A549 (cell line): Measurements from ENCODE around the gene SLC12A2. TPM values are rescaled to one million over a fixed set of nuclear protein-coding genes. Genes with fewer than 3 reads are reported as not detected.

Experiments
- ATAC-seq, 2 experiments: fragments of 200-7000 bp in 1 of 2; fragments of >200 bp in 1 of 2; cut with Nextera tagmentation in 1 of 2; cut with Tn5 transposase in 1 of 2; 3 replicates each; pipeline versions ENCODE4 v1.8.0 to v1.9.1; 2018 to 2020; ENCODE audit warnings: mild to moderate bottlenecking in 1 of 2, moderate library complexity in 1 of 2
- CTCF ChIA-PET: fragments of 300-600 bp; sonication (Branson Sonifier 250); formaldehyde crosslinking; extraction: SDS; loops from one replicate; lab custom pipeline; 2021; ENCODE audit warnings: antibody characterized with exemption, inconsistent platforms; lab: Yijun Ruan, JAX
- POLR2A ChIA-PET: fragments of 350-600 bp; formaldehyde crosslinking; extraction: SDS; loops from one replicate; lab custom pipeline; 2021; ENCODE audit warnings: antibody characterized with exemption, inconsistent platforms; lab: Yijun Ruan, JAX
- DNase-seq, 2 experiments: peaks; one replicate each; pipeline versions ENCODE4 v3.0.0 to v3.0.0-alpha.2; 2011 to 2016; ENCODE audit warnings: low read depth in 1 of 2, low spot score in 1 of 2
- FAIRE-seq: peaks from 2 replicates; lab custom pipeline; 2011; peaks lifted over from hg19 to GRCh38; lab: Jason Lieb, UNC
- H3K27ac ChIP-seq, 2 experiments: fragments of >200 bp; sonication (Bioruptor Twin); formaldehyde crosslinking; 3 replicates each; pipeline ENCODE4 v1.5.1; 2016 to 2017
- H3K4me1 ChIP-seq: fragments of >200 bp; sonication (Bioruptor Twin); formaldehyde crosslinking; 3 replicates; pipeline ENCODE4 v1.6.1; 2016
- H3K4me2 ChIP-seq: fragments of >200 bp; sonication (Bioruptor Twin); formaldehyde crosslinking; 3 replicates; pipeline ENCODE4 v1.6.1; 2016
- H3K4me3 ChIP-seq: fragments of >200 bp; sonication (Bioruptor Twin); formaldehyde crosslinking; 3 replicates; pipeline ENCODE4 v1.5.1; 2016
- H3K9me3 ChIP-seq: fragments of >200 bp; sonication (Bioruptor Twin); formaldehyde crosslinking; 3 replicates; pipeline ENCODE4 v1.6.1; 2016
- BHLHE40 ChIP-seq: IDR thresholded peaks from 2 replicates; pipeline ENCODE4 v1.6.1; 2012; ENCODE audit warnings: low read depth, low read length, inconsistent platforms
- CHD2 ChIP-seq: fragments of 150-350 bp; IDR thresholded peaks from 2 replicates; pipeline ENCODE4 v1.6.1; 2014; ENCODE audit warnings: low read length; ENCODE audit not compliant: partially characterized antibody
- EHMT2 ChIP-seq: fragments of 200-600 bp; sonication (generic); IDR thresholded peaks from 2 replicates; pipeline ENCODE4 v1.6.1; 2016; ENCODE audit warnings: antibody characterized with exemption, low read depth, mild to moderate bottlenecking, moderate library complexity
- FOXS1 ChIP-seq: fragments of 250-450 bp; sonication (Bioruptor Pico); IDR thresholded peaks from 2 replicates; pipeline ENCODE4 v1.5.0; 2020; ENCODE audit warnings: mild to moderate bottlenecking, moderate library complexity
- GATA3 ChIP-seq: IDR thresholded peaks from 2 replicates; pipeline ENCODE4 v1.6.1; 2012; ENCODE audit warnings: borderline replicate concordance
- HDAC2 ChIP-seq: fragments of 200-600 bp; sonication (generic); IDR thresholded peaks from 2 replicates; pipeline ENCODE4 v1.6.1; 2016
- HMGXB4 ChIP-seq: fragments of 250-450 bp; sonication (Bioruptor Pico); IDR thresholded peaks from 2 replicates; pipeline ENCODE4 v1.5.0; 2021; ENCODE audit warnings: mild to moderate bottlenecking, moderate library complexity, borderline replicate concordance
- HOXB5 ChIP-seq: fragments of 250-450 bp; sonication (Bioruptor Pico); IDR thresholded peaks from 2 replicates; pipeline ENCODE4 v1.5.0; 2020; ENCODE audit warnings: mild to moderate bottlenecking, moderate library complexity
- JUN ChIP-seq, 2 experiments: fragments of >200 bp; sonication (Bioruptor Twin); formaldehyde crosslinking; IDR thresholded peaks; 2 replicates in 1 of 2; 3 replicates in 1 of 2; pipeline ENCODE4 v1.6.1; 2016 to 2017
- MAZ ChIP-seq: fragments of 150-350 bp; IDR thresholded peaks from 2 replicates; pipeline ENCODE4 v1.6.1; 2014; ENCODE audit warnings: antibody characterized with exemption, low read depth, low read length, borderline replicate concordance
- MYC ChIP-seq: IDR thresholded peaks from 2 replicates; pipeline ENCODE4 v1.6.1; 2012; ENCODE audit warnings: mild to moderate bottlenecking, inconsistent platforms, low read length, improper control_type of control experiment, borderline replicate concordance
- NR3C1 ChIP-seq: fragments of >200 bp; sonication (Bioruptor Twin); formaldehyde crosslinking; IDR thresholded peaks from 3 replicates; pipeline ENCODE4 v1.6.1; 2017
- PBX3 ChIP-seq: IDR thresholded peaks from 2 replicates; pipeline ENCODE4 v1.6.1; 2012
- POLR2A ChIP-seq: IDR thresholded peaks from 2 replicates; pipeline ENCODE4 v1.6.1; 2012; ENCODE audit warnings: mild to moderate bottlenecking, low read length
- RAD21 ChIP-seq, 2 experiments: fragments of >200 bp in 1 of 2; sonication (Bioruptor Twin) in 1 of 2; formaldehyde crosslinking in 1 of 2; IDR thresholded peaks in 1 of 2; conservative IDR thresholded peaks in 1 of 2; 2 replicates in 1 of 2; 3 replicates in 1 of 2; pipeline ENCODE4 v1.6.1; 2012 to 2018; ENCODE audit warnings: inconsistent platforms in 1 of 2
- RARB ChIP-seq: fragments of 250-450 bp; sonication (Bioruptor Pico); IDR thresholded peaks from 2 replicates; pipeline ENCODE4 v1.8.0; 2021; ENCODE audit warnings: mild to moderate bottlenecking, moderate library complexity
- RCOR1 ChIP-seq: fragments of 150-350 bp; IDR thresholded peaks from 2 replicates; pipeline ENCODE4 v1.6.1; 2014; ENCODE audit warnings: antibody characterized with exemption, low read length, low read depth
- TFCP2L1 ChIP-seq: fragments of 250-450 bp; sonication (Bioruptor Pico); IDR thresholded peaks from 2 replicates; pipeline ENCODE4 v1.5.0; 2021; ENCODE audit warnings: mild to moderate bottlenecking
- ZC3H11A ChIP-seq: fragments of 450-650 bp; IDR thresholded peaks from 2 replicates; pipeline ENCODE4 v1.6.1; 2014; ENCODE audit warnings: antibody characterized with exemption, mild to moderate bottlenecking
- ZFP36 ChIP-seq: fragments of 450-650 bp; IDR thresholded peaks from 2 replicates; pipeline ENCODE4 v1.6.1; 2014; ENCODE audit warnings: borderline replicate concordance; ENCODE audit not compliant: partially characterized antibody
- ZSCAN20 ChIP-seq: fragments of 250-450 bp; sonication (Bioruptor Pico); IDR thresholded peaks from 2 replicates; pipeline ENCODE4 v1.8.0; 2022; ENCODE audit warnings: mild to moderate bottlenecking, moderate library complexity
- WGBS: methylation state at CpG from one replicate; pipeline ENCODE4 v1.1.6; 2017; ENCODE audit errors: missing lambda C conversion rate; 5-methylcytosine and 5-hydroxymethylcytosine counted together
- polyA plus RNA-seq, 4 experiments: library from polyadenylated mRNA; depleted of rRNA in 3 of 4; stranded (reverse); fragments of >200 nt; fragmentation: RNase III in 1 of 4; extraction: RNeasy Plus Mini Kit Qiagen cat#74134 plus additional on column Dnase treatment in 1 of 4; gene quantifications; 2 replicates in 3 of 4; 3 replicates in 1 of 4; pipeline ENCODE4 v1.2.3, GENCODE V29; 2011 to 2017
- TF ChIP-seq, protein P1 (sequence below): IDR thresholded peaks from 2 replicates; pipeline ENCODE4 v1.6.1; 2012; ENCODE audit warnings: low read depth, borderline replicate concordance
- TF ChIP-seq, protein P2 (sequence below): fragments of 250-450 bp; sonication (Bioruptor Pico); IDR thresholded peaks from 2 replicates; pipeline ENCODE4 v1.5.0; 2020; ENCODE audit warnings: low read depth, mild to moderate bottlenecking, moderate library complexity
- TF ChIP-seq, protein P3 (sequence below): fragments of 200-600 bp; sonication (generic); IDR thresholded peaks from 2 replicates; pipeline ENCODE4 v1.6.1; 2016; ENCODE audit warnings: antibody characterized with exemption, mild to moderate bottlenecking, moderate library complexity
- TF ChIP-seq, protein P4 (sequence below): IDR thresholded peaks from 2 replicates; pipeline ENCODE4 v1.6.1; 2012

The SLC12A2 gene
- polyA plus RNA-seq, 2 of the 4 experiments (the other 2 are of a cell fraction) = 17.1 to 99.9 TPM

DNA sequence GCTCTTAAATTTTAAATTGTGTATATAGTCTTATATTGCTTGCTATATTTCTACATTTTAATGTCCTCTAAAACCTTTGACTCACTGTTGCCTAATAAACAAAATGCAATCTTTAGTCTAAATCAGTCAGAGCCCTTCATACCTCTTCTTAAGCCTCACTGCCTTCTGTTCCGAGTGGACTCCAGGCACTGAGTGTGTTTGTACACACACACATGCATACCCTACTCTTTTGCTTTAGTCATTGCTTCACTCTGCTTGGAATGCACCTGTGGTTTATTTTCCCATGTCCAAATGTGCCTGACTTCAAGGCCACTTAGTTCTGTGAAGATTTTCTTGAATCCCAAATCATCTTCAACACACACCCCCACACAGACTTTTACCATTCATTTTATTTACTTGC is 60.9 kb downstream of the SLC12A2 start (continued):
- TF ChIP-seq HMGXB4 (CRISPR knock-in tag) (no peak), CHD2 (no peak), RARB (CRISPR knock-in tag) (no peak), ZSCAN20 (CRISPR knock-in tag) (no peak)
- TF ChIP-seq, protein P1, sequence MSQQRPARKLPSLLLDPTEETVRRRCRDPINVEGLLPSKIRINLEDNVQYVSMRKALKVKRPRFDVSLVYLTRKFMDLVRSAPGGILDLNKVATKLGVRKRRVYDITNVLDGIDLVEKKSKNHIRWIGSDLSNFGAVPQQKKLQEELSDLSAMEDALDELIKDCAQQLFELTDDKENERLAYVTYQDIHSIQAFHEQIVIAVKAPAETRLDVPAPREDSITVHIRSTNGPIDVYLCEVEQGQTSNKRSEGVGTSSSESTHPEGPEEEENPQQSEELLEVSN = no peak
- TF ChIP-seq, protein P2, sequence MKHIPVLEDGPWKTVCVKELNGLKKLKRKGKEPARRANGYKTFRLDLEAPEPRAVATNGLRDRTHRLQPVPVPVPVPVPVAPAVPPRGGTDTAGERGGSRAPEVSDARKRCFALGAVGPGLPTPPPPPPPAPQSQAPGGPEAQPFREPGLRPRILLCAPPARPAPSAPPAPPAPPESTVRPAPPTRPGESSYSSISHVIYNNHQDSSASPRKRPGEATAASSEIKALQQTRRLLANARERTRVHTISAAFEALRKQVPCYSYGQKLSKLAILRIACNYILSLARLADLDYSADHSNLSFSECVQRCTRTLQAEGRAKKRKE (CRISPR knock-in tag) = no peak

GRCh38 chr5:128146671-128147070 is 63.1 kb downstream of the SLC12A2 start:
- WGBS = 88% methylated on average over 2 of the region's 2 CpGs
- FAIRE-seq (no peak), DNase-seq (no peak), ATAC-seq (no peak)
- no peak for TF ChIP-seq ZC3H11A
- TF ChIP-seq HDAC2 = no peak
- TF ChIP-seq, protein P3, sequence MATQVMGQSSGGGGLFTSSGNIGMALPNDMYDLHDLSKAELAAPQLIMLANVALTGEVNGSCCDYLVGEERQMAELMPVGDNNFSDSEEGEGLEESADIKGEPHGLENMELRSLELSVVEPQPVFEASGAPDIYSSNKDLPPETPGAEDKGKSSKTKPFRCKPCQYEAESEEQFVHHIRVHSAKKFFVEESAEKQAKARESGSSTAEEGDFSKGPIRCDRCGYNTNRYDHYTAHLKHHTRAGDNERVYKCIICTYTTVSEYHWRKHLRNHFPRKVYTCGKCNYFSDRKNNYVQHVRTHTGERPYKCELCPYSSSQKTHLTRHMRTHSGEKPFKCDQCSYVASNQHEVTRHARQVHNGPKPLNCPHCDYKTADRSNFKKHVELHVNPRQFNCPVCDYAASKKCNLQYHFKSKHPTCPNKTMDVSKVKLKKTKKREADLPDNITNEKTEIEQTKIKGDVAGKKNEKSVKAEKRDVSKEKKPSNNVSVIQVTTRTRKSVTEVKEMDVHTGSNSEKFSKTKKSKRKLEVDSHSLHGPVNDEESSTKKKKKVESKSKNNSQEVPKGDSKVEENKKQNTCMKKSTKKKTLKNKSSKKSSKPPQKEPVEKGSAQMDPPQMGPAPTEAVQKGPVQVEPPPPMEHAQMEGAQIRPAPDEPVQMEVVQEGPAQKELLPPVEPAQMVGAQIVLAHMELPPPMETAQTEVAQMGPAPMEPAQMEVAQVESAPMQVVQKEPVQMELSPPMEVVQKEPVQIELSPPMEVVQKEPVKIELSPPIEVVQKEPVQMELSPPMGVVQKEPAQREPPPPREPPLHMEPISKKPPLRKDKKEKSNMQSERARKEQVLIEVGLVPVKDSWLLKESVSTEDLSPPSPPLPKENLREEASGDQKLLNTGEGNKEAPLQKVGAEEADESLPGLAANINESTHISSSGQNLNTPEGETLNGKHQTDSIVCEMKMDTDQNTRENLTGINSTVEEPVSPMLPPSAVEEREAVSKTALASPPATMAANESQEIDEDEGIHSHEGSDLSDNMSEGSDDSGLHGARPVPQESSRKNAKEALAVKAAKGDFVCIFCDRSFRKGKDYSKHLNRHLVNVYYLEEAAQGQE = no peak
- TF ChIP-seq HOXB5 (CRISPR knock-in tag) = no peak
- TF ChIP-seq MYC = no peak
- no peak for TF ChIP-seq JUN (IDR thresholded peaks at IDR 0.05)
- no peak for TF ChIP-seq GATA3
- no peak for TF ChIP-seq PBX3
- TF ChIP-seq BHLHE40 = no peak
- no peak for TF ChIP-seq ZFP36
- no peak for TF ChIP-seq RAD21 (conservative IDR thresholded peaks at IDR 0.05 in 1 of 2, IDR thresholded peaks at IDR 0.05 in 1 of 2)
- TF ChIP-seq, protein P4, sequence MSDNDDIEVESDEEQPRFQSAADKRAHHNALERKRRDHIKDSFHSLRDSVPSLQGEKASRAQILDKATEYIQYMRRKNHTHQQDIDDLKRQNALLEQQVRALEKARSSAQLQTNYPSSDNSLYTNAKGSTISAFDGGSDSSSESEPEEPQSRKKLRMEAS = no peak
- TF ChIP-seq TFCP2L1 = no peak
- TF ChIP-seq NR3C1 = no peak
- no peak for TF ChIP-seq MAZ
- TF ChIP-seq HMGXB4 (CRISPR knock-in tag) = no peak
- TF ChIP-seq POLR2A = no peak
- TF ChIP-seq FOXS1 (CRISPR knock-in tag) = no peak
- TF ChIP-seq EHMT2 = no peak
- TF ChIP-seq RCOR1 = no peak
- Histone ChIP-seq H3K4me3 (no peak overlapping the region), H3K4me1 (no peaks in the 10 kb centered on the region), H3K4me2 (no peak overlapping the region), H3K9me3 (no peaks in the 10 kb centered on the region), H3K27ac (no peak overlapping the region)
- CTCF ChIA-PET = no interaction called here
- POLR2A ChIA-PET = no interaction called here
